Frontal cortex (tissue), 4 donors: ENCODE results near the gene NKX6-2. TPM values are rescaled to one million over a fixed set of nuclear protein-coding genes. Genes with fewer than 3 reads are reported as not detected.
"Not testable (repeated sequence)": the region's sequence is repeated elsewhere in the genome, so short reads cannot be mapped to it uniquely, and the experiment has no call there.

ENCODE experiments used
- DNase-seq, 2 donors: peaks; one replicate each; pipeline ENCODE4 v3.0.0; 2012; ENCODE audit warnings: low spot score in 2 of 2
- FAIRE-seq: peaks from 2 replicates; lab custom pipeline; 2012; peaks lifted over from hg19 to GRCh38; lab: Jason Lieb, UNC
- total RNA-seq: library from RNA; depleted of rRNA; stranded (reverse); fragments of >200 nt; gene quantifications from one replicate; pipeline ENCODE4 v1.2.3, GENCODE V29; 2014
- donor health status: control.
- donor health status: control.
- donor health status: control.

Gene NKX6-2
- total RNA-seq, 1 donor from 2014 or later = 0.41 TPM

GRCh38 chr10:132745511-132745910 lies 40.4 kb downstream of the NKX6-2 start:
- FAIRE-seq = no peak
- no peak for DNase-seq

- DNase-seq (no peak), FAIRE-seq (no peak)
These were observed 41.1 kb downstream of the NKX6-2 start for GRCh38 chr10:132744839-132745238.

GRCh38 chr10:132743925-132744490 lies 41.9 kb downstream of the NKX6-2 start:
- no peak for DNase-seq
- FAIRE-seq = no peak

- not testable (repeated sequence) for DNase-seq, FAIRE-seq
These were observed 42.6 kb downstream of the NKX6-2 start for GRCh38 chr10:132743196-132743924.

GRCh38 chr10:132742837-132743194 lies 43.1 kb downstream of the NKX6-2 start:
- FAIRE-seq (no peak), DNase-seq (no peak)

GRCh38 chr10:132742167-132742836 lies 43.6 kb downstream of the NKX6-2 start:
- FAIRE-seq = no peak

GRCh38 chr10:132740588-132740987 lies 45.4 kb downstream of the NKX6-2 start:
- FAIRE-seq (no peak), DNase-seq (no peak)

More at GRCh38 chr10:132742167-132742836, 43.6 kb downstream of the NKX6-2 start:
- DNase-seq = no peak

GRCh38 chr10:132739225-132739613 lies 46.7 kb downstream of the NKX6-2 start:
- DNase-seq (no peak), FAIRE-seq (no peak)

- peak in 1 of 2 donors; percentile 66 for DNase-seq
- no peak for FAIRE-seq
These were observed 47.3 kb downstream of the NKX6-2 start for GRCh38 chr10:132738454-132739224.

- FAIRE-seq (no peak), DNase-seq (no peak)
These were observed 48.4 kb downstream of the NKX6-2 start for GRCh38 chr10:132737390-132738048.

GRCh38 chr10:132735923-132736391 lies 50.0 kb downstream of the NKX6-2 start:
- FAIRE-seq = no peak
- peak; percentile 57 to 66 for DNase-seq

GRCh38 chr10:132735341-132735775 lies 50.6 kb downstream of the NKX6-2 start:
- no peak for FAIRE-seq

GRCh38 chr10:132733926-132734325 lies 52.0 kb downstream of the NKX6-2 start:
- DNase-seq (no peak), FAIRE-seq (no peak)

More at GRCh38 chr10:132735341-132735775, 50.6 kb downstream of the NKX6-2 start:
- no peak for DNase-seq

Other genes with a start within 250 kb of the NKX6-2 start
- 38.7 TPM for gene INPP5A, start 248.4 kb downstream of the NKX6-2 start, total RNA-seq
- gene CFAP46, start 156.4 kb upstream of the NKX6-2 start, total RNA-seq = 2.0 TPM